Mucosa of rectum (tissue), 2 donors: ENCODE data around the gene RPS16.

Source experiments
- H3K27ac ChIP-seq, 2 donors: one replicate each; pipeline ENCODE4 v1.7.0; 2013; ENCODE audit warnings: inconsistent platforms in 2 of 2, low read depth in 2 of 2, low read length in 2 of 2
- H3K27me3 ChIP-seq, 2 donors: one replicate each; pipeline ENCODE4 v1.7.0; 2013; ENCODE audit warnings: low read length in 2 of 2; ENCODE audit not compliant: control insufficient read depth in 2 of 2, insufficient read depth in 2 of 2
- H3K36me3 ChIP-seq, 2 donors: one replicate each; pipeline ENCODE4 v1.7.0; 2013; ENCODE audit warnings: low read length in 2 of 2; ENCODE audit not compliant: control insufficient read depth in 2 of 2, insufficient read depth in 2 of 2
- H3K4me1 ChIP-seq, 2 donors: one replicate each; pipeline ENCODE4 v1.7.0; 2013; ENCODE audit warnings: low read length in 2 of 2, mild to moderate bottlenecking in 1 of 2; ENCODE audit not compliant: control insufficient read depth in 2 of 2, insufficient read depth in 2 of 2
- H3K4me3 ChIP-seq, 2 donors: one replicate each; pipeline ENCODE4 v1.7.0; 2013; ENCODE audit warnings: low read length in 2 of 2
- H3K9ac ChIP-seq, 2 donors: one replicate each; pipeline ENCODE4 v1.7.0; 2013; ENCODE audit warnings: low read length in 2 of 2, low read depth in 1 of 2, mild to moderate bottlenecking in 1 of 2
- H3K9me3 ChIP-seq, 2 donors: one replicate each; pipeline ENCODE4 v1.7.0; 2013; ENCODE audit warnings: low read length in 2 of 2; ENCODE audit not compliant: control insufficient read depth in 2 of 2
- donor health status: healthy.
- donor health status: Normal muscosa, but diverticular disease.

Gene RPS16

DNA sequence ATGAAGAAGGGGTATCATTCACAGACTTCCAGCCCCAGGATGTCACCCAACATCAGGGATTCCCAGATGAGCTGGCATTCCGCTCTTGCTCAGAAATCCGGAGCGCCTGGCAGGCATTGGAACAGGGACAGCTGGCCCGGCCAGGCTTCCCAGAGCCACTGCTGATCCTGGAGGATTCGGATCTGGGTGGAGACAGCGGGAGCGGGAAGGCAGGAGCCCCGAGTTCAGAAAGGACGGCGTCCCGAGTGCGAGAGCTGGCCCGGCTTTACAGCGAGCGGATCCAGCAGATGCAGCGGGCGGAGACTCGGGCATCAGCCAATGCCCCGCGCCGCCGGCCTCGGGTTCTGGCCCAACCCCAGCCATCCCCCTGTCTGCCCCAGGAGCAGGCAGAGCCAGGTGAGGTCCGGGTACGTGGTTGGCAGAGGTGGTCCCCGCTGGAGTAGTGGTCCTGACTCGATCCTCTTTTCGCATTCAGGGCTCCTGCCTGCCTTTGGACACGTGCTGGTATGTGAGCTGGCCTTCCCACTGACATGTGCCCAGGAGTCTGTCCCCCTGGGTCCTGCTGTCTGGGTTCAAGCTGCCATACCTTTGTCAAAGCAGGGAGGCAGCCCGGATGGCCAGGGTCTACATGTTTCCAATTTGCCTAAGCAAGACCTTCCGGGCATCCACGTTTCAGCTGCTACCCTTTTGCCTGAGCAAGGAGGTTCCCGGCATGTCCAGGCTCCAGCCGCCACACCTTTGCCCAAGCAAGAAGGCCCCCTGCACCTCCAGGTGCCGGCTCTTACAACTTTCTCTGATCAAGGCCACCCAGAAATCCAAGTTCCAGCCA is 12.3 kb downstream of the RPS16 start:
- Histone ChIP-seq H3K4me1 (no peaks in the 10 kb centered on the region), H3K4me3 (no peak overlapping the region), H3K9me3 (no peaks in the 10 kb centered on the region), H3K36me3 (peaks cover 0 to 6% of the 10 kb centered on the region in 2 donors), H3K27me3 (no peaks in the 10 kb centered on the region), H3K9ac (no peak overlapping the region), H3K27ac (no peak overlapping the region)

DNA sequence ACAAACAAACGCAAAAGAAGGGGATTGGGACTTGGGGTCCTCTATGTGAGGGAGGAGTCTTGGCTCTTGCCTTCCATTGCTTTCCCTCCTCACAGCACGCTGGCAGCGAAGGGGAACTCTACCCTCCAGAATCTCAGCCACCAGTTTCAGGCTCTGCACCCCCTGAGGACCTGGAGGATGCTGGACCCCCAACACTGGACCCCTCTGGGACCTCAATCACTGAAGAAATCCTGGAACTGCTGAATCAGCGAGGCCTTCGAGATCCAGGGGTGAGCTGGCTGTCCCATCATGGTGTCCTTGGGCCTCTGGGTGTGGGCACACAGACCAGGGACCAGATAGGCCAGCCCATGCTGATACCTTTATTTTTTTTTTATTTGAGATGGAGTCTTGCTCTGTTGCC is 13.7 kb downstream of the RPS16 start:
- peaks cover 0 to 6% of the 10 kb centered on the region in 2 donors for H3K36me3 ChIP-seq
- no peak overlapping the region for H3K9ac ChIP-seq
- H3K4me1 ChIP-seq, result no peaks in the 10 kb centered on the region
- H3K9me3 ChIP-seq, result no peaks in the 10 kb centered on the region
- H3K4me3 ChIP-seq, result no peak overlapping the region
- no peak overlapping the region for H3K27ac ChIP-seq
- no peaks in the 10 kb centered on the region for H3K27me3 ChIP-seq

DNA sequence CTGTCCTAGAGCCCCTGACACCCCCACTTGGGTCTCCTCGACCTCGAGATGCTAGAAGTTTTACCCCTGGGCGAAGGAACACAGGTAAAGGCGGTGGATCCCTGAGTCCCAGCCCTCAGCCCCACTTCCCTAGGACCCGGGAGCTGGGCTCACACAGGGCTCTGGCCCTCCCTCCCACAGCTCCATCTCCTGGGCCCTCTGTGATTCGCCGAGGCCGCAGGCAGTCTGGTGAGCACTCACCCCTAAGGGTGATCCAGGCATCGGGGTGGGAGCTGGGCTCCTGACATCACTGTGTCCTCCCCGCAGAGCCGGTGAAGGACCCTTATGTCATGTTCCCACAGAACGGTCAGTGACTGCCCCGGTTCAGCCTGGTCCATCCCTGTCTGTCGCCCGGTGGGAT is 15.0 kb downstream of the RPS16 start:
- Histone ChIP-seq H3K9ac (no peak overlapping the region), H3K27ac (no peak overlapping the region), H3K27me3 (no peaks in the 10 kb centered on the region), H3K36me3 (peaks cover 0 to 6% of the 10 kb centered on the region in 2 donors), H3K9me3 (no peaks in the 10 kb centered on the region), H3K4me3 (no peak overlapping the region), H3K4me1 (peaks cover 0 to 3% of the 10 kb centered on the region in 2 donors)

DNA sequence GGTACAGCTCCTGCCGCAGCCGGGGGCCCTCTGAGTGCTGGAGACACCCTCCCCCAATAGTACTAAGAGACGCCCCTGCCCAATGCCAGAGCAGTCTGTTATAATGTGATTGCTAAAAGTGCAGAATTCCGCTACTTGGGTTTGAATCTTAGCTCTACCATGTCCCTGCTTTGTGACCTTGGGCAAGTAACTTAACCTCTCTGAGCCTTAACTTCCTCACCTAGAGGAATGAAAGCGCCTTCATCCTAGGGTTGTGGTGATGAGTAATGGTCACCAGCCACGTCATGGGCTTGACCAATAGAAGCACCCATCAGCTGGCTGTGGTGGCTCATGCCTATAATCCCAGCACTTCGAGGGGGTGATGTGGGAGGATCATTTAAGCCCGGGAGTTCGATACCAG is 16.7 kb downstream of the RPS16 start:
- H3K9me3 ChIP-seq, result no peaks in the 10 kb centered on the region
- H3K4me3 ChIP-seq, result no peak overlapping the region
- no peak overlapping the region for H3K27ac ChIP-seq
- H3K27me3 ChIP-seq, result no peaks in the 10 kb centered on the region
- H3K9ac ChIP-seq, result no peak overlapping the region
- H3K36me3 ChIP-seq, result peaks cover 0 to 6% of the 10 kb centered on the region in 2 donors
- peaks cover 0 to 8% of the 10 kb centered on the region in 2 donors for H3K4me1 ChIP-seq

DNA sequence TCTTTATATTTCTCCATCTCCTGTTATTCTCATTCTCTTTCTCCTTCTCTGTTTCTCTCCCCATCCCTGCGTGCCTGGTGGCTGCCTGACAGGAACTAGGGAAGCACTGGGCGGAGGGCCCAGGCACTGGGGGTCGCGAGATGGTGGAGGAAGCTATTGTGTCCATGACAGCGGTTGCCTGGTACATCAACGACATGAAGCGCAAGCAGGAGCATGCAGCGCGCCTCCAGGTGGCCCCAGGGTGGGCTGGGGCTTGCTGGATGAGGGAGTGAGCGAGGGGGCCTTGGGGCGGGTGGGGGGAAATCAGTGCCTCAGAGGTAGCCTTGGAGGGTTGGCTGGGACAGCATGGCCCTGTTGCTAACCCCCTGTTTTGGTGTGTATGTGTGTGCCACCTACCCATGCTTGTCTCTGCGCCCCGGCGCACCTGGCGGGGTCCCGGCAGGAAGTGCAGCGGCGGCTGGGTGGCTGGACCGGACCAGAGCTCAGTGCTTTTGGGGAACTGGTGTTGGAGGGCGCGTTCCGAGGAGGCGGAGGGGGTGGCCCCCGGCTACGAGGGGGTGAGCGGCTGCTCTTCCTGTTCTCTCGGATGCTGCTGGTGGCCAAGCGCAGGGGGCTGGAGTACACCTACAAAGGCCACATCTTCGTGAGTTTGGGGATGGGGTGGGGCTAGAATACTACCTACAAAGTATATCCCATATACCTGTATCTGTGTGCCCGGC is 18.1 kb downstream of the RPS16 start:
- Histone ChIP-seq H3K27ac (no peak overlapping the region), H3K9ac (no peak overlapping the region), H3K4me1 (peaks cover 4 to 9% of the 10 kb centered on the region in 2 donors)

DNA sequence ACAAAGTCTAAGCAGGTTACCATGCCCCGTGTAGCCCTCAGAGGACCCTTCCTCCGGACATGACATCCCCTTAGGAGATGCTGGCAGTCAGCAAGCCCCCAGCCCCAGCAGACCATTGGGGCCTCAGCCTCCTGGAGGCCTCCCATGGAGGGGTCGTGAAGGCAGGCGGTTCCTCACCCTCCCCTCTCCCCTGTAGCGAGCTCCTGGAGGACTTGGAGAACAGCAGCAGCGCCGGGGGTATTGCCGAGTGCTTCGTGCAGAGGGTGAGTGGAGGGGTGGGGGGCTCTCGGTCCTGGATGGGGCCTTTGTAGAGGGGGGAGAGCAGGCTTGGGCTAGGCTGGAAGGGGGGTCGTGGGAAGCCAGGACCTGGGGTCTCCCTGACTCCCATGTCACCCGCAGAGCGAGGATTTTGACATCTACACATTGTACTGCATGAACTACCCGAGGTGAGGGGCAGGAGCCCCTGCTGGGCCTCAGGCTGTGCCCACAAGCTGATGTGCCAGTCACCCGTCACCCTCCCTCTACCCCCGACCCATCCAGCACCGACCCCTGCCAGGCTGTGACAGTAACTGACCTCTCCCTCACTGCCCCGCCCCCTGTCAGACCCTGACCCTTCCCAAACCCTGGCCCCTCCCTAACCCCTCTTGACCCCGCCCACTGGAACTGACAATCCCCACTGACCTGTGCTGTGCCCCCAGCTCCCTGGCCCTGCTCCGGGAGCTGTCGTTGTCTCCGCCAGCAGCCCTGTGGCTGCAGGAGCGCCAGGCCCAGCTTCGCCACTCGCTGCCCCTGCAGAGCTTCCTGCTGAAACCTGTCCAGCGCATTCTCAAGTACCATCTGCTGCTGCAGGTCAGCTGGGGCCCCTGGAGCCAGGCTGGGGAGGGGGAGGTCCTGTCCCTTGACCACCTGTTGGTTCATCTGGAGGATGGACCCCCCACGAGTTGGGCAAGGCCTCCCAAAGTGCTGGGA is 19.3 kb downstream of the RPS16 start:
- H3K9me3 ChIP-seq, result no peaks in the 10 kb centered on the region
- peaks cover 9 to 11% of the 10 kb centered on the region in 2 donors for H3K4me1 ChIP-seq
- H3K27ac ChIP-seq, result no peak overlapping the region
- H3K9ac ChIP-seq, result no peak overlapping the region
- H3K36me3 ChIP-seq, result peaks cover 0 to 2% of the 10 kb centered on the region in 2 donors
- peaks cover 2 to 7% of the 10 kb centered on the region in 2 donors for H3K27me3 ChIP-seq
- H3K4me3 ChIP-seq, result no peak overlapping the region

More for the DNA sequence above, 18.1 kb downstream of the RPS16 start:
- Histone ChIP-seq H3K9me3 (no peaks in the 10 kb centered on the region), H3K36me3 (peaks cover 0 to 6% of the 10 kb centered on the region in 2 donors), H3K27me3 (peaks cover 2 to 7% of the 10 kb centered on the region in 2 donors), H3K4me3 (no peak overlapping the region)

DNA sequence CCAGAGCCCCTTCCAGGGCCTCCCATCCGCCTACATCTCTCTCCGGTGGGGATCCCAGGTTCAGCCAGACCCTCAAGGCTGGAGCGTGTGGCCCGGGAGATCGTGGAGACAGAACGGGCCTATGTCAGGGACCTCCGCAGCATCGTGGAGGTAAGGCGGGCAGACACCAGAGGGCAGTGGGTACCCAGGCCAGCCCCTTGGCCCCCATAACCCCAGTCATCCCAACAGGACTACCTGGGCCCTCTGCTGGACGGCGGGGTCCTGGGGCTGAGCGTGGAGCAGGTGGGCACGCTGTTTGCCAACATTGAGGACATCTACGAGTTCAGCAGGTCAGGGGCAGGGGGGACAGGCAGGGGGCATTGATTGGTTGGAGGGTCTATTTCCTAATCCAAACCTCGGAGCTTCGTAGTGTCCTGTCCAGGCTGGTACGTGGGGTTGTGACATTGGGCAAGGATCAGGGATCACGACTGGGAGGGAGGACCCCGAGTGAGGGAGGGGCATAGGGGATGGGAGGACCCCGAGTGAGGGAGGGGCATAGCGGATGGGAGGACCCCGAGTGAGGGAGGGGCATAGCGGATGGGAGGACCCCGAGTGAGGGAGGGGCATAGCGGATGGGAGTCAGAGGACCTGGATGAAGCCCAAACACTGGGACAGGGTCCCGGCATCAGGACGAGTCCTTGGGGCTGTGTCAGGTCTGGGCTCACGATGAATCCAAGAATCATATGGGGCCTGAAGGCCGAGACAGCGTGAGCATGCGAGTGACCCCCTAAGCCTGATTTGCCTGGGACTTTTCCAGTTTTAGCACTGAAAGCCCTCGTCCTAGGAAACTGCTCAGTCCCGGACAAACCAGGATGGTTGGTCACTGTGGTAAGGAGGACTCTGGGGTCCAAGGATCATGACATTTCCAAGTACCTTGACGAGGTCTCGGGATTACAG is 20.4 kb downstream of the RPS16 start:
- Histone ChIP-seq H3K4me1 (peaks cover 19 to 22% of the 10 kb centered on the region in 2 donors), H3K9ac (peak overlapping the region in 1 of 2 donors; percentile 27), H3K9me3 (no peaks in the 10 kb centered on the region), H3K27ac (no peak overlapping the region), H3K36me3 (peaks cover 2 to 4% of the 10 kb centered on the region in 2 donors), H3K27me3 (peaks cover 2 to 7% of the 10 kb centered on the region in 2 donors), H3K4me3 (peak overlapping the region; percentile 15 to 60)

DNA sequence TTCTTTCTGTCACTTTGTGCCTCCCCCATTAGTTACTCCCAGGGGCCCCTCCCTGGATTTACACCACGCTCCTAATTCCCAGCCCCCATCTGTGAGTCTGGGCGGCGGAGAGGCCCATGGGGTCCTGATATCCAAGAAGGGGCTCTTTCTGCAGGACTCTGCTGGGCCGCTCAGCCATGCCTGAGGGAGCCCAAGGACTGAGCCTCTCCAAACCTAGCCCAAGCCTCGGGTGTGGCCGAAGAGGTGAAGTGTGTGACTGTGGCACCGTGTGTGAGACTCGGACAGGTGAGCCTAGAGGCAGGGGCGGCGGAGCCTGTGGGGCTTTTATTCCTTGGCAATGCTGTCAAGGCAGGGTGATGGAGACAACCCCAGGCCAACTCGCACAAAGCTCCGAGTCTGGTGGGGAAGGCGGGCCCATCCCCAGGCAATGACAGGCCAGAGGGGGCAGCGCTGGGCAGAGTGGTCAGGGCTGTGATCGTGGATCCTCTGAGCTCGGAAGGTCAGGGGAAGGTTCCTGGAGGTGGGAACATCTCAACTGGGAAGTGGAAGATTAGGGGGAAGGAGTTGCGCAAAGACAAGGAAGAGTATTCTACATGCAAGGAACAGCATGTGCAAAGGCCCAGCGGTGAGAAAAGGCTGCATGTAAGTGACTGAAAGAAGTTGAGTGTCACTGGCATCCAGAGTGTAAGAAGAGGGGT is 21.7 kb downstream of the RPS16 start:
- no peaks in the 10 kb centered on the region for H3K9me3 ChIP-seq
- H3K9ac ChIP-seq, result peak overlapping the region; percentile 56 to 60
- H3K4me1 ChIP-seq, result peaks cover 27 to 28% of the 10 kb centered on the region in 2 donors
- H3K27ac ChIP-seq, result peak overlapping the region; percentile 97 to 100
- peak overlapping the region; percentile 47 to 60 for H3K4me3 ChIP-seq
- peaks cover under 1 to 4% of the 10 kb centered on the region in 2 donors for H3K36me3 ChIP-seq
- peaks cover 2 to 7% of the 10 kb centered on the region in 2 donors for H3K27me3 ChIP-seq
